Fibroblast of gingiva (primary cell): Measurements from ENCODE around the gene GSG1L.

Experiments
- DNase-seq: peaks from one replicate; pipeline ENCODE4 v3.0.0-alpha.2; 2011; ENCODE audit warnings: low read depth

The GSG1L gene

GRCh38 chr16:27771201-27771910 is 292.2 kb downstream of the GSG1L start:
- DNase-seq: no peak

GRCh38 chr16:27770271-27771196 is 293.0 kb downstream of the GSG1L start:
- no peak for DNase-seq

- DNase-seq: no peak
Observed at GRCh38 chr16:27769561-27770255, 293.8 kb downstream of the GSG1L start.

DNA sequence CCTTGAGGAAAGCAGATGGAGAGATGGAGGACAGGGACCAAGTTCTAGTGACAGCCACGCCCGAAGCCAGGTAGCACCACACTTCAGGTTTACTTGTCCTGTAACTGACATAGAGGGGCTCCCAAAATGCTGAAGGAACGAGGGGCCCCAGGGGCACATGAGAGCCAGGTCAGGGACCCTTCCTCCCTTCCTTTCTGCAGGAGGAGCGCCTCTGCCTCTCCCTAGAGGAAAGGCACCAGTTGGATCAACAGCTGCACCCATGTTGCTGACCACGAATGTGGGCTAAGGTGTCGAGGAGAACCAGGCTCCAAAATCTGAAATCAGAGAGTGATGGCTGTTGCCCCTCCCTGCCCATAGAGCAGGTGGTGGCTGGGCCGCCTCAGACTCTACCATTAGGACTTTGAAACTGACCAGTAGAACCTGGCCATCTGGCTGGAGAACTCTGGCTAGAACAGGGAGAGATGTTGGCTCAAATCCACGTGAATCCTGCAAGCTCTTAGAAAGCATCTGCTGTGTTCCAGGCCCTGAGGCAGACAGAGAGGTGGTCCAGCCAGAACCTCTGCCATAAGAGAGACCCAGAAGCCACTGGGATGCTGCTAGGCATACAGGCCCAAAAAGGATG is 294.8 kb downstream of the GSG1L start:
- DNase-seq: no peak

GRCh38 chr16:27767971-27768591 is 295.4 kb downstream of the GSG1L start:
- DNase-seq: no peak

DNA sequence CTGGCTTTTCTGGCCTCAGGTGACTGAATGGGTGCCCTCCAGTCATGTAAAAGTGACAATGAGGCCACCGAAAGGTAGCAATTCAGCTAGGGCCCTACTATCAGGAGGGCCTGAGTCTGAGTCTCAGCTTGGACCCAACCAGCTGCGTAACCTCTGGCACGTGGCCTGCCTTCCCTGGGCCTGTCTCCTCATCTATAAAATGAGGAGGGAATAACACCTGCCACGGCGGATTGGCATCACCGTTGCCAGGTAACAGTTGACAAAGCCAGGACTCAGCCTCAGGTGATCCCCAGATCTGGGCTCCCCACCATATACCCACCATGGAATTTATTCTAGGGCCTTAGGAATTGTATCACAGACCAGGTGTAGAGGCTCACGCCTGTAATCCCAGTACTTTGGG is 296.4 kb downstream of the GSG1L start:
- no peak for DNase-seq

DNA sequence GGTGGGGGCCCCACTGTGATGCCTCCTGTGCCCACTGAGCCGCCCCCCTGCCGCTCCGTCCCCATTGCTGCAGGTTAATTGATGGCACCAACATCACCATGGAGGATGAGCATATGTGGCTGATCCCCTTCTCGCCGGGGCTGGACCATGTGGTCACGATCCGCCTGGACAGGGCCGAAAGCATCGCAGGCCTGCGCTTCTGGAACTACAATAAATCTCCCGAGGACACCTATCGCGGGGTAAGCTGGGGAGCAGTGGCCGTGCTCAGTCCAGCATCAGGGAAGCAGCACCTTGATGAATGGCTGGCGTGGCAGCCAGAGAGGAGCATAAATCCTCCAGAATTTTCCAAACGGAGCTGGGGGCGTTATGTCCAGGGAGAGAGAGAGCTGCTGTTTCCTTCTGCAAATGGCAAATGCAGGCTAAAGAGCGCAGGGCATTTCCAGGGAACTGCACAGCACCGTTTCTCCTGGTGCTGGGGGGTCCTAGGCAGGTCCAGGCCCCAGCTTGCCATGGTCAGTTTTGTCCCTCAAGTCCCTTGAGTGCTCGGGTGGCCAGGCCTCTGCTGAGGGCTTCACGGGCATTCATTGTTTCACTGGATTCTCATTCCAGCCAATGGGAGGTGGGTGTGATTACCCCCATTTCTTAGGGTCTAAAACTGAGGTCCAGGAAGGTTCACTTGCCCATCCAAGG is 297.1 kb downstream of the GSG1L start:
- DNase-seq: no peak

DNA sequence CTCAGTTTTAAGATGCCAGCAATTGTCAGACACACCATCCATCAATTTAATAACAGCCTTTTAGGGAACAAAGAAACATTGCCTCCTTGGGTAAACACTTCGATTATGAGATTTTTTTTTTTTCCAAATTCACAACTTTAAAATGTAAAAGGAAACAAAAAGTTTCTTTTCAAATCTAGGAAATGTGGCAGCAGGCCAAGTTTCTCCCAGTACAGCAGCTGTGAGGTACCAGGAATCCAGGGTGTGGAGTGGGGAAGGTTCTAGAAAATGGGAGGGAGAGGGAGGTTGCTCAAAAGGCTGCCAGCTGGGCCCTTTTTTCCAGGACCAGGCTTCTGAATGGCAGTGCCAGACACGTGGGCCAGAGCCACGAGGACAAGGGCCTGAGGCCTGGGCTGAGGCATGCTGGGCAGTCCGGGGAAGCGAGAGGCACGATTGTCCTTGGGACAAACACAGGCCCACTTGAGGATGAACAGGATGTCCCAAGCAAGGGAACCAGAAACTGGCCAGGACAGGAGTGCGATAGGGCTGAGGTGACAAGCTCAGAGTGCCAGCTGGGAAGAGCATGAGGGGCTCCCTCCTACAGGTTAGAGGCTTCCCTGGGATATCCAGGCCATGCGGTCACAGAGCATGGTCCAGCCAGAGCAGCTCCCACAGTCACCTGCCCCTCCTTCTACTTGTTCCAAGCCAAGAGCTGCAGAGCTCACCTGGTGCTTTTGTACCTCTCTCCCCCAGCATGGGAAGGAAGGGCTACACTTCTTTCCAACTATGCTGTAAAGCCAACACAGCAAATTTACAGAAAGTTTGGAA is 298.4 kb downstream of the GSG1L start:
- DNase-seq: no peak

DNA sequence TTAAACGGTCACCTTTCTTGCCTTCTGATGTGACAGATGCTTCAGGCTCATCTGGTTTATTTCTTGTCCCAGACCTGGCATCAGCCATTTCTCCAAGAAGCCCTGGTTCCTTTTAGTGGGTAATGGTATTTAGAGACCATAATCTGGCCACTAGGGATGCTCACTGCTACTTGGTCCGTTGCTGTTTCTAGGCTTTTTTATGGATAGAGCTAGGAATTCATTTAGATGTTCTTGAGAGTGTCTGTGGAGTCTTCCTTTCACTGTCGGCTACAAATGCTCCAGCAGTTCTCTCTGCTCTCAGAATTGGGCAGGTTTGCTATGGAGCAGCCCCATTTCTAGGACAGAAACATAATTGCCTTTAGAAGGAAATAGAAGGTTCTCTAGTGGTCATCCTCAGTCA is 299.1 kb downstream of the GSG1L start:
- DNase-seq: no peak

DNA sequence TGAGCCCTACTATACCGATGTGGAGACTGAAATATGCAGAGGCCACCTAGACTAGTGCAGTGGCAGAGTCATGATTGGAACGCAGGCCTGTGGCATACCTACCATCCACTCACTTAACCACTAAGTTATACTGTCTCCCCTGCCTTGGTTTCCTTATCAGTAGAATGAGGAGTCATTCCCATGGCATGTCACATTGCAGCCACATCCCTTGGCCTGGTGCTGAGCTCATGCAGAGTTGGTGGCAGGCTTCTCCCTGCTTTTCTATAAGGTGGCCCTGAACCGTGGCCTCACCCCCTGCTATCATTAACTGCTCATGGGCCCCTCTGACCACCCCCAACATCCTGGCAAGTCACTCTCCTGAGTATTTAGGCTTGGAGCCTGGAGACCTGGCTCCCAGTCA is 301.1 kb downstream of the GSG1L start:
- DNase-seq: no peak

DNA sequence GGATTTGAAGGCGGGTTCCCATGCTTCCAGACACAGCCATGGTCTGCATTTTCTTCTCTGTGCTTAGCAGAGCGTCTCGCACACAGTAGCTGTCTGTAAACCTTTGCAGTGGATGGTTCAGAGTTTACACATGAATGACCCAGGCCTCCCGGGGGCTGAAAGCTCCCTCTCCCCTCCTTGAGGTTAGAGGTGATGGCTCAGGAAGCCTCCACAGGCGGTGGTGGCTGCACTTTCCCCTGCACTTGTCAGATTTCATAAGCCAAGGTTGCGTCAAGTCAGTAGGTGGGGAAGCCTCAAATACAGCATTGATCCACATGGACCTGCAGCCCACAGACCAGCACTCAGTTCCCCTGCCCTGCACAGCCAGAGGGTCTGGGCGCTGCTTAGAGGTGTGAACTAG is 301.7 kb downstream of the GSG1L start:
- DNase-seq: no peak

- DNase-seq: no peak
Observed at GRCh38 chr16:27760789-27761176, 302.7 kb downstream of the GSG1L start.

DNA sequence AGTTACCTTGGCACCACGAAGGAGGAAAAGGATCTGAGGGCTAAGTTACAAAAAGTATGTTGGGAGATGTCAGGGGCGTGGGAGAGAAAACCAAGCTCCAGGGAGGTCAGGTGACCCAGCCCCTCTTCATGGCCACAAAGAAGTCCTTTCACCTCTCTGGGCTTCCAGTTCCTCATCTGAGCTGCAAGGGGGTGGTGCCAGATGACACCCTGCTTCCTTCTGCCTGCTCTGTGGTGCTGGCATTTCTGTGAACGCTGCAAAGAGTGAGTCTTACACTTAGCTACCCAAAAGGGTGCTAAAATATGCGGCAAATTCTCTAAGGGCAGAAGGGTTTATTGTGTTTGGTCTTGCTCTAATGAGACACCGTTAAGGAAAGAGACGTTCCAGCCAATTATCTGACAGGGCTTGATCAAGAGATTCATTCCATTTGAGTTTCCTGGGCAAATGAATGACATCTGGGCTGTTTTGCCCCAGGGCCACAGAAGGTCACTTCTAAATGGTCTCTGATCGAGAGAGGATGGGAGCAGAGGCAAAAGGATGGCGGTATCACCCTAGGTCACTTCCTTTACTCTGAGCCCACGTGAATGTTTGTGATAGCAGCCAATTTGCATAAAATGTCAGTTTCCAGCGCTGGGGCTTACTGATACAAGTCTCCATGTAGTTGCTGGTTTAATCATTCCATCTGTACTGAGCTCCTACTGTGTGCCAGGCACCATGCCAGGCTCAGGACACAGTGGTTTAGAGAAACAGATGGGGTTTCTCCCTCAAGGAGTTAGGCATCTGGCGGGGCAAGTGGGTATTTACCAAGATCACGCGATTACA is 303.3 kb downstream of the GSG1L start:
- DNase-seq: no peak

DNA sequence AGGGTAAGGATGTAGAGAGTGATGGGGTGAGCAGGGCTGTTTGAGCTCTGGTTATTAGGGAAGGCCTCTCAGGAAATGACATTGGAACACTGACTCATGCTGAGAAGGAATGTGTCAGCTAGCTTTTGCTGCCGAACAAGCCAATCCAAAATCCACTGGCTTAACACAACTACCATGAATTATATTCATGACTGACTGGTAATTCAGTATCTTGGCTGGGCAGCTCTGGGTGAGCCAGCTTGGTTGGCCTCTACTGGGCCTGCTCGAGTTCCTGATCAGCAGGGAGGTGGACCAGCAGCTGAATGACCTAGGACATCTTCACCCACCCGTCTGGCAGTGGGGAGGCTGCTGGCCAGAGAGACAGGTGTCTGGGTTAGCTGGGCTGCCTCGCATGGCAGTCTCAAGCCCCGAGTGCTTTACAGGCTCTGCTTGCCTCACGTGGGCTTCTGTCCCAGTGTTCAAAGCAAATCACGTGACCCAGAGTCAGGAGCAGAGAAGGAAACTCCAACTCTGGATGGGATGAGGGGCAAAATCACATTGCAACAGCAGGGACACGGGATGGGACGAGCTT is 304.1 kb downstream of the GSG1L start:
- DNase-seq: peak; percentile 14

DNA sequence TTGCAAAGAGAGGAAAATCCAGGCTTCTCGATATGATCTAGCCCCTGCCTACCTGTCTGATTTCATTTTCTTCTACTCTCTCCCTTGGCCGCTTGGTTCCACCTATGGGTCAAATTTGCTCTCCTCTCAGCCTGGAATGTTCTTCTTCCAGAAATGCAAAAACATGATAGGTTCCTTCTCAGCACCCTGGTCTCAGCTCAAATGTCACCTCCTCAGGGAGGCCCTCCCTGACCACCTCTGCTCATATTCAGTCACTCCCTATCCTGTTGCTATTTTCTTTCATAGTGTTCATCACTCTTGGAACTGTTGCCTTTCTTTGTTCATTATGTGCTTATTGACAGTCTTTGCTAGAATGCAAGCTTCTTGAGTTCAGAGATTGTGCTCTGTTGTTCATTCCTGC is 305.0 kb downstream of the GSG1L start:
- DNase-seq: no peak

DNA sequence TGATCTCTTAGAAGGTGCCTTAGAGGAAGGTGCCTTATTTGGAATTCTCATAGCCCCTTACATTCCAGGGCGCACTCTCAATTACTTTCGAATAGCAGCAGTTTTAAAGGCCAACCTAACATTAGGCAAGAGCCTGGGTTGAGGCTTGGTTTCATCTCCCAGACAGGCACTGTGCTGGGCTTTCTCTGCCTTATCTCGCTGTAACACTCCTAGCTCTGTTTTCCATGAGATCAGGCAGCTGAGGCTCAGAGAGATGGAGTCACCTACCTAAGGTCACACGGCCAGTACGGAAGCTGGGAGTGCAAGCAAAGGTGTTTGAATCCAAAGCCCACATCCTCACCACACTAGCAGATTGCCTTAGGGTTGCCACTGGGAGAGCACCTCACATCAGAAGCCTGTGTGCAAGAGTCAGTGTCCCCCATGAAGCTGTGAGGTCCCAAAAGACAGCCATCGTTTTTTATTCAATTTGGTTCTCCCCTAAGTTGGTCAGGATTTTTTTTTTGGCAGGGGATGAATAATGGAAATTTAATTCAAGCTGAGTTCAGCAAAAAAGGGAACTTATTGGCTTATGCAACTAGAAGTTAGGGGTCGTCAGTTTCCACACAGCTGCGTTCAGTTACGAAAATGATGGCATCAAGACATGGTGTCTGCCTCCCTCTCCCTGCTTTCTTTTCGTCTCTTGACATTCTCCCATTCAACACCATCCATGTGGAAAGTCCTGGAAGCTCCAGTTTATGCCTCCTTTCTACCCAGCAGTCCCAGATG is 307.1 kb downstream of the GSG1L start:
- DNase-seq: no peak

DNA sequence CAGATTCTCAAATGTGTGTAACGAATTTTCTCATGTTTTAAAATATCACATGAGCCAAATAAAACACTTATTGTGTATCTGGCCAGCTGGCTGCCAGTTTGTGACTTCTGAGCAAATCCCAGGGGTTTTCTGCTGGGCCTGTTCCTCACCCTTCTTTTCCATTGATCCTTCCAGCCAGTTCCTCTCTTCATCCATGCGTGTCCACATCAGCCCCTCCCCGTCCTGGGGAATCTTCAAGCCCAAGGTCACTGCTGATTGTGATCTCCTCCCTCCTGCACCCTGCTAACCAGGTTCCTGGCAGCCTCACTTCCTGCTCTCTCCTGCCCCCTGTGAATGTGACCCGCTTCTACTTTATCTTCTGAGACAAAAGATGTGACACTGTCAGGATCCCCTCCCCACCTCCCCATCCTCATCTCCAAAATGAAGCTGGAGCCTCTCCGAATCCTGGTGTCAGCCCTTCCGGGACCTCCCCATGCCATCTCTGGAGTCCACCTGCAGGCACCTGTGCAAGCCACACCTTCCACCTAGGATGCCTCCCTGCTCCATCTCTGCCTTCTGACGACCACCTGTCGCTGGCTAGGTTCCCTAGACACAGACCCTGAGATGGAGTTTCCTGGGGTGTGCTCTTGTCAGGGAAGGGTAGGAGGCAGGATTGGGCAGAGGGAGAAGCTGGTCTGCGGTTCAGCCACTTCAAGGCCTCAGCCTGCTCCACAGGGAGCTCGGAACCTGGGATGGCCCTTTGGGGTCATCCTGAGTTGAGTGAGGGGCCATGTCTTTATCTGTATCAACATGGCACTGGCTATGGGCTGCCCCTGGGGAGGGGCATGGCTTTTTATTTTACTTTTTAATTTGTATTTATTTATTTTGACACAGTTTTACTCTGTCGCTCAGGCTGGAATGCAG is 308.5 kb downstream of the GSG1L start:
- DNase-seq: no peak
